Kidney epithelial cell (primary cell): ENCODE measurements around the gene RHEB. TPM values are rescaled to one million over a fixed set of nuclear protein-coding genes. Genes with fewer than 3 reads are reported as not detected.

Experiments
- DNase-seq: peaks from one replicate; pipeline ENCODE4 v3.0.0-alpha.2; 2010; ENCODE audit warnings: low read depth
- H3K27me3 ChIP-seq: 2 replicates; pipeline ENCODE4 v1.6.0; 2011; ENCODE audit warnings: low read length; ENCODE audit not compliant: control insufficient read depth, insufficient read depth
- H3K36me3 ChIP-seq: 2 replicates; pipeline ENCODE4 v1.5.1; 2011; ENCODE audit warnings: low read length; ENCODE audit not compliant: control insufficient read depth, insufficient read depth
- H3K4me3 ChIP-seq: 2 replicates; pipeline ENCODE4 v1.5.1; 2011; ENCODE audit warnings: low read depth, mild to moderate bottlenecking, control low read depth, low read length
- CTCF ChIP-seq: IDR thresholded peaks from 2 replicates; pipeline ENCODE4 v1.5.1; 2011; ENCODE audit warnings: mild to moderate bottlenecking, moderate library complexity, low read length, control low read depth, inconsistent platforms; ENCODE audit not compliant: insufficient read depth, poor library complexity, severe bottlenecking
- total RNA-seq: library from RNA; depleted of rRNA; stranded (reverse); fragments of >200 nt; gene quantifications from 2 replicates; pipeline ENCODE4 v1.2.3, GENCODE V29; 2015

Gene RHEB
- total RNA-seq, 1 donor from 2014 or later: 139 TPM

DNA sequence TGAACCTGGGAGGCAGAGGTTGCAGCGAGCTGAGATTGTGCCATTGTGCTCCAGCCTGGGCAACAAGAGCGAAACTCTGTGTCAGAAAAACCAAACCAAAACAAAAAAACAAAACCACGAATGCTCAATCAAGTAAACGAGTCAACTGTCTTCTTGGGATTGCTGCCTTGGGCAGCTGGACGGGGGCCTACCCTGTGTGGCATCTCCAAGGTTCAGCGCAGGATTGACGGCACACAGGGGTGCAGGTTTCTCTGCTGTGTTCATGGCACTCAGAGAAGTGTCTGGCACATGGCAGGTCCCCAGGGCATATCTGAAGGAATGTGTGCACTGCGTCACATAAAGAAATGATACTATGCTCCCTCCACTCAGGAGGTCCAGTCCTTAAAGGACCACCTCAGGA, 54.5 kb downstream of the RHEB start:
- Histone ChIP-seq H3K4me3 (no peak overlapping the region), H3K36me3 (peaks cover 5% of the 10 kb centered on the region), H3K27me3 (no peaks in the 10 kb centered on the region)
- no peak for DNase-seq
- TF ChIP-seq CTCF: no peak

DNA sequence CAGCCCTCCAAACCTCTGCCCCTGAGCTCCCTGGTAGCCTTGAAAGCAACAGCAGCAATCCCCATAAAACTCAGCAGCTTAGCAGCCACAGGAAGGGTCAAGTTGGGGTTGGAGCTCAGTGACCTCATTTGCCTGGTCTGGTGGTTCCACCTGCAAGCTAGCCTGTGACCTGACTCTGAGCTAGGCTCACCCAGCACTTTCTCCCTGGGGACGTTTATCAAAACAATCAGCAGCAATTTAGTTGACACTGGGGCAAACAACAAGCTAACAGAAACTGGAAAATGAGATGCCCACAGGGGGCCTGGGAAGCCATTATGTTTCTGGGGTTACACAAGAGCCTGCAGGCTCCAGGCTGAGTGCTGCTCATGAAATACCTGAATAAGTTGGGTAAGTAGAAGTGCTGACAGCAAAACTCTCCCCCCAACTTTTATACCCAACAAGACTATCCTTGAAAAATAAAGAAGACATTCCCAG, 57.4 kb downstream of the RHEB start:
- H3K27me3 ChIP-seq: no peaks in the 10 kb centered on the region
- peaks cover 2% of the 10 kb centered on the region for H3K36me3 ChIP-seq
- no peak for DNase-seq
- no peak for TF ChIP-seq CTCF
- H3K4me3 ChIP-seq: no peak overlapping the region

DNA sequence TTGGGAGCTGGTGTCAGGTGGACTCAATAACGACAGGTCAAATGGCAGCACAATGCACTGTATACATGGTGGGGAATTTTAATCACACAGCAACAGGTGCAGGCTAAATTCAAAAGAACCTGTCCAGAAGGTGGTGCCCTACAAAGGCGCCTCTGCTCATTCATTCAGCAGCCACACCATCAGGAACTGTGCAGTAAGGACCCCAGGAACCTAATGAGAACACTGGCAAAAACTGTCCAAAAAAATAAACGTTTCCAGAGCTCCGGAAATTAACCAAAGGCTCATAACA, 57.8 kb downstream of the RHEB start:
- DNase-seq: no peak
- Histone ChIP-seq H3K36me3 (peaks cover 2% of the 10 kb centered on the region), H3K4me3 (no peak overlapping the region), H3K27me3 (no peaks in the 10 kb centered on the region)
- TF ChIP-seq CTCF: no peak

- no peak for DNase-seq
- Histone ChIP-seq H3K4me3 (no peak overlapping the region), H3K27me3 (no peaks in the 10 kb centered on the region), H3K36me3 (peaks cover 2% of the 10 kb centered on the region)
- TF ChIP-seq CTCF: no peak
Observed at GRCh38 chr7:151461096-151461941, 58.4 kb downstream of the RHEB start.

DNA sequence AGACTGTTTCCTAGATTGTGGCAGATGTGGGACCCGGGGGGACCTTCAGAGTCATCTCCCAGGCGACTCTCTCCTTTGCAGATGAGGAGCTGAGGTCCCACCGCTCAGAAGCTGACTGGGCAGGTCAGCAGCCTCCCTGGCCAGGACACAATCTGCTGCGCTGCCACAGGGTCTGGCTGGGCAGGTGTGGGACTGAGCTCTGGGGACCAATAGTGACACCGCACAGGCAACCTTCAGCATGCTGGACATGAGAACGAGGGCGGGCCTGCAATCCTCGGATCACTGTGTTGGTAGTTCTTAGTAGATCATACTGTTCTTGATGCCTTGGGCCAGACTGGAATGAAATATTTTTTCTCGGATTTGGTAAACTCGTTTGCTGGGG, 59.2 kb downstream of the RHEB start:
- no peak for TF ChIP-seq CTCF
- DNase-seq: no peak
- Histone ChIP-seq H3K36me3 (peaks cover 1% of the 10 kb centered on the region), H3K27me3 (no peaks in the 10 kb centered on the region), H3K4me3 (no peak overlapping the region)
